ENCODE measurements around the gene FAM83G.
"Not testable (repeated sequence)": the region's sequence is repeated elsewhere in the genome, so short reads cannot be mapped to it uniquely, and the experiment has no call there.

Gene FAM83G

DNA sequence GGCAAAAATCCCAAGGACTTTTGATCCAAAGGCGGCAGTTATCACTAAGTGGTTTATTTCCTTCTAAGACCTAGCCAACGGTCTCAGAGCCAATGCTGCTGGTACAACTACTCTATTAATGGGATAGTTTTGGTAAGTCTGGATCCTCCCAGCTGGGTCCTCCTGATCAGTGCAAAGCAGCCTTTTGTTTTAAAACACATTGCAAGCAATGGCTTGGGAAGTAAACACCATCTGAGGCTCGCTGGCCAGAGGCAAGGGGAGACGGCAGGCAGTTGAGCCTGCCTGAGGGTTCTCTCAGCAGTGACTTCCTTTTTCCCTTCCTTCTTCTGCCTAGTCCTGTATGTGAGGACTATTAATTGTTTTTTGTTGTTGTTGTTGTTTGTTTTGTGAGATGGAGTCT lies 54.2 kb downstream of the FAM83G start:
- no peak for DNase-seq

GRCh38 chr17:18949566-18949965 lies 55.0 kb downstream of the FAM83G start:
- DNase-seq: no peak

- no peak for DNase-seq
These were observed 56.0 kb downstream of the FAM83G start for GRCh38 chr17:18948476-18949006.

- DNase-seq: no peak
These were observed 56.7 kb downstream of the FAM83G start for GRCh38 chr17:18947866-18948265.

DNA sequence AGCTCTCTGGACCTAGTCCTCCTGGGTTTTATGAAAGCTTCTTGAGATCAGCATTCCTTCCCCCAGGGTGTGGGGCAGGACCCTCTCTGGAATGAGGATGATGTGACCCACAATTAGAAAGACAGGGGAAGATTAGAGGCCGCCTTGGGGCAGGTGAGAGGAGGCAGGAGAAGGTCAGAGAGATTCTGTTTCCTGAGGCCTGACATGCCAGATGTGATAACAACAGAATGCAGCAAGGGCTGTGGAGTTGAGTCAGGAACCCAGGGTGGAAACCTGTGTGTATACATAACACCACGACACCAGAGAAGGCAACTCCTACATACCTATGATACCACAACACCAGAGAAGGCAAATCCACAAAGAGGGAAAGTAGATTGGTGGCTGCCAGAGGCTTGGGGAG lies 58.0 kb downstream of the FAM83G start:
- no peak for DNase-seq

GRCh38 chr17:18944646-18945045 lies 59.9 kb downstream of the FAM83G start:
- DNase-seq: no peak

- DNase-seq: no peak
These were observed 65.9 kb downstream of the FAM83G start for GRCh38 chr17:18938692-18939023.

DNA sequence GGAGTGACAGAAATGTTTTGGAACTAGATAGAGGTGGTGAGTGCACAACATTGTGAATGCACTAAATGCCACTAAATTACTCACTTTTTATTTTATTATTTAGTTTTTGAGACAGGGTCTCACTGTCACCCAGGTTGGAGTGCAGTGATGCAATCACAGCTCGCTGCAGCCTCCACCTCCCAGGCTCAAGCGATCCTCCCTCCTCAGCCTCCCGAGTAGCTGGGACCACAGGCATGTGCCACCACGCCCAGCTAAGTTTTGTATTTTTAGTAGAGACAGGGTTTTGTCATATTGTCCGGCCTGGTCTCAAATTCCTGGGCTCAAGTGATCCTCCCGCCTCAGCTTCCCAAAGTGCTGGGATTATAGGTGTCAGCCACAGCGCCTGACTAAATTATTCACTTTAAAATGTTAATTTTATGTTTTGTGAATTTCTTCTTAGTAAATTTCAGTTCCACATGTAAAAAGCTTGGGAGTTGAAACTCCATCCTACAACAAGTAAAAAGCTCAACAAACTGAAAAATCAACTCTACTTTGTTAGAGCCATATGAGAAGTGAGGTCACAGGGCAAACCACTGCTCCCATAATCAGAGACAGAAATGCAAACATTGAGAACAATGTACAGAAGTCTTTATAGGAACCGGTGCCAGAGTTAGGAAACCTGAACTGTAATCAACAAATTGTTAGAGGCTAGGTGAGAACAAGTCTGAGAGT lies 66.4 kb downstream of the FAM83G start:
- no peak for DNase-seq

DNA sequence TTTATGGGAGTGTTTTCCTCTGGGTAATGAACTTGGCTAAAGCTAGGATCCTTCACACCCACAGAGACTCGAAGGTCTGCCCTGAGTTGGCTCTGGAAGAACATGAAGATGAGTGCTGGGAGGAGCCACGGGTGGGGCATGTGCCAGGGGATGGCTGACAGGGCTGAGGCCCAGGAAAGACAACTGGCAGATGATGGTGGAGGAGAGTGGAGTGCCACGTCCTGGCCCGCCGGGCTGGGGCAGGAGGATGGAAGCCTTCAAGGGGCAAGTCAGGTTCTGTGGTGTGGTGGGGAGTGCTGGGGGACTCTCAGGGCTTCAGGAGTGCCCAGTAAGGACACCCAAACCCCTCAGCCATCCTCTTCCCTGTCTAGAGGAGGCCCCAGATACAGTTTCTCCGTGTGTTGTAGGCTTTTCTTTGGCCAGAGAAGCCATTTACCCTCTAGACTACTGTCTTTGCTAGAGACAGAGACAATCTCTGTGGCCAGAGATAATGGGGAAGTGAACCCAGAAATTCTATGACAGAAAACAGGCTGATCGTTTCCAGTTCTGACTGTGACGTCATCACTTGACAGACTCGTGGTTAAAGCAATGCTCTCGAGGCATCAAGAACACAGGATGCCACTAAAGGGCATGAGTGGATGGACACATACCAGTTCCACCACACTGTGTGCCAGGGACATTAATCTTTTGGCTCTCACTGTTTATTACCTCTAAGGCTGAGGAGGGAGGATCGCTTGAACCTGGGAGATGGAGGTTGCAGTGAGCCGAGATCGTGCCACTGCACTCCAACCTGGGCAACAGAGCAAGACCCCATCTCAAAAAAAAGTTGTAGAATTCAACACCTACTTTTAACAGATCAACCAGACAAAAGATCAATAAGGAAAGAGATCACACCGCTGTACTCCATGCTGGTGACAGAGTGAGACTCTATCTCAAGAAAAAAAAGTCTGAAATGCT lies 71.2 kb downstream of the FAM83G start:
- DNase-seq: no peak

GRCh38 chr17:18932360-18933055 lies 72.1 kb downstream of the FAM83G start:
- no peak for DNase-seq

DNA sequence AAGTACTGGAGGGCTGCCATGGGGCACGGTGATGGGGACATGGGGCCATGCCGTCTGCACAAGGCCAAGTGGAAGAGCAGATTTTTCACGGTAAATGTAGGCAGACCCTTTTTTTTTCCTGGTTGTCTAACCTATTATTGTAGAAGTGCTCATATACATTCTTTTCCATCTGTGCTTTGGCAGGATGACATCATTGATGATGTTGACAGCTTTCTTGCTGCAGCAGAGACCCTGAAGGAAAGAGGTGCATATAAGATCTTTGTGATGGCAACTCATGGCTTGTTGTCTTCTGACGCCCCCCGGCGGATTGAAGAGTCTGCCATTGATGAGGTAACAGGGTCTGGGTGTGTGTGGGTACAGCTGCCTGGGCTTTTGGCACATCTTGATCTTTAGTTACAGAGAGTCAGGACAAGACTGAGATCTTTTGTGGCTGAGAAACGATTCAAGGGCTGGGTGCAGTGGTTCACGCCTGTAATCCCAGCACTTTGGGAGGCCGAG lies 75.9 kb downstream of the FAM83G start:
- DNase-seq: no peak

- DNase-seq: no peak
These were observed 79.4 kb downstream of the FAM83G start for GRCh38 chr17:18925187-18925586.

- not testable (repeated sequence) for DNase-seq
These were observed 82.0 kb downstream of the FAM83G start for GRCh38 chr17:18922596-18922995.

DNA sequence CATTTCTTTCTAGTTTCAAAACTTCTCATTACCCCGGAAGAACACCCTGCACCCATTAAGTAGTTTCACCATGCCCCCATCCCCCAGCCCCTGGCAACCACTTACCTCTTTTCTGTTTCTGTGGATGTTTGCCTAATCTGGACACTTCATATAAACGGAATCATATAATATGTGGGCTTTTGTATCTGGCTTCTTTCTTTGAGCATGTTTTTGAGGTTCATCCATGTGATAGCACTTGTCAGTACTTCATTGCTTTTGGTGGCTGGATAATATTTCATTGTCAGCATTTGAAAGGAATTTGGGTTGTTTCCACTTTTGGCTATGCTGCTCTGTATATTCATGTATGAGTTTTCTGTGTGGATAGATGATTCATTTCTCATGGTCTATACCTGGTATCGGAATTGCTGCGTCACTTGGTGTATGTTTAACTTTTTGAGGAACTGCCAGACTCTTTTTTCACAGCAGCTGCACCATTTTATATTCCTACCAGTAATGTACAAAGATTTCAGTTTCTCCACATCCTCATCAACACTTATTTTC lies 82.6 kb downstream of the FAM83G start:
- DNase-seq: peak; percentile 23 to 41

- DNase-seq: no peak
These were observed 83.1 kb downstream of the FAM83G start for GRCh38 chr17:18921485-18921884.

GRCh38 chr17:18920911-18921441 lies 83.6 kb downstream of the FAM83G start:
- DNase-seq: peak in 1 of 2 donors; percentile 10

DNA sequence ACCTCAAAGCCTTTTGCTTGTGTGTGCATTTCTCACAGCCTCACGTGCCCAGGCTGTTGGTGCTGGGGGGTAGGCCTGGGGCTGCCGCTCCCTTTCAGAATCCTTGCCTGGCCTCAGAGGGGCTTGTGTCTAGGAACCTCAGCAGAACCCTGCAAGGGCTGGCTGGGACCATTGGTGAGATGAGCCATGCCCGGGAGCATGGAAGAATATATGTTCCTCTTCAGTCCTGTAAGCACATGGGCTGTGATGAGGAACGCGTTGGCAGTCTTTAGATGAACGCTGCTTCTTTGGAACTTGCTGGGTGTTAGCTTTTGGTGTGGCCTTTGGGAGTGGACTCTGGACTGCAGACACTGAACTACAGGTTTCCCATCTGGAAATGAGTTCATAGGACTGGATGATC lies 84.6 kb downstream of the FAM83G start:
- DNase-seq: no peak
